Measurements from ENCODE around the gene APPL2.

APPL2 gene

DNA sequence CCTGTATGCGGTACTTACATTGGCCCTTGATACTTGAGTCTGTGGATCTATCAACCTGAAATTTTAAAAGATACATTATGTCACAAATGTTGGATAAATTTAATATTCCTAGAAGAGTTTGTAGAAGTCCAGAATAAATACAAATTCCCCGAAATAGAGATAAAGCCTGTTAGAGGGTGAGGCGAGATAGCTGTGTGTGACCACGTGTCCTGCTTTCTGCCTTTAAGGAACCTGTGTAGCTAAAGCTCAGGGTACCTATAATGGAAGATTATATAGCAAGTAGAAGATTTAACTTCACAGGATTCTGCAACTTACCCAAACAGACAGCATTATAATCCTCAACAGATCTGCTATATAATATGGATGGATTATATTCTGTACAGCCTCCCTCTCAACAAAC is 58.8 kb downstream of the APPL2 start:
- Histone ChIP-seq H3K27ac (ENCODE audit: low read length) (no peak overlapping the region), H3K9ac (ENCODE audit: low read depth, low read length) (no peak overlapping the region), H3K4me1 (ENCODE audit: insufficient read depth, low read length) (no peaks in the 10 kb centered on the region), H3K36me3 (ENCODE audit: insufficient read depth, low read depth, low read length) (peaks cover 44% of the 10 kb centered on the region; the same call in 1 of the 2 replicates), H3K27me3 (ENCODE audit: insufficient read depth, low read length) (no peaks in the 10 kb centered on the region), H3K9me3 (ENCODE audit: insufficient read depth, low read depth, low read length) (no peaks in the 10 kb centered on the region), H3K4me3 (ENCODE audit: low read length) (no peak overlapping the region)

DNA sequence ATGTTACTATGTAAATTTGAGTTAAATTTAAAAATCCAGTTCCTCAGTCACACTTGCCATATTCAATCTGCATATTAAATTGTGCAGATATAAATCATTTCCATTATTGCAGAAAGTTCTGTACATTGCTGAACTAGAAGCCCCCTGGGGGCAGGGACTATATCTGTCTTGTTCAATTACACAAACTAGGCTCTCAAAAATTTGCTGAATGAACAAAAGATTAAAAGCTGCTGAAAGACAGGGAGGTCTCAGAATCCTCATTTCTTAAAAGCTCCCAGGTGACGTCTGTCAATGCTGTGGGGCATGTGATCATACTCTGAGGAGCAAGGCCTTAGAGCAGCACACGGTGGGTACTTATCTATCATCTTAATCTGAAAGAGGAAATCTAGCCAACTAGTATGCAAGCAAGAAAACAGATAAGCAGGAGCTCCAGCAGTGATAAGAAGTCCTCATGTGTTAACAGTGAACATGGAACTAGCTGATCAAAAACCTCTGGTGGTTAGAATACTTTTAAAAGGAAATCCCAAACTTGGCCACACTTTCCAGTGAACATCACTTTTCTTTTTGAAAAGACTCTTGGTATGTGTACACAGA is 60.5 kb downstream of the APPL2 start:
- Histone ChIP-seq H3K9me3 (ENCODE audit: insufficient read depth, low read depth, low read length) (no peaks in the 10 kb centered on the region), H3K4me1 (ENCODE audit: insufficient read depth, low read length) (no peaks in the 10 kb centered on the region), H3K4me3 (ENCODE audit: low read length) (no peak overlapping the region), H3K27ac (ENCODE audit: low read length) (no peak overlapping the region), H3K9ac (ENCODE audit: low read depth, low read length) (no peak overlapping the region), H3K36me3 (ENCODE audit: insufficient read depth, low read depth, low read length) (peaks cover 54% of the 10 kb centered on the region), H3K27me3 (ENCODE audit: insufficient read depth, low read length) (no peaks in the 10 kb centered on the region)

DNA sequence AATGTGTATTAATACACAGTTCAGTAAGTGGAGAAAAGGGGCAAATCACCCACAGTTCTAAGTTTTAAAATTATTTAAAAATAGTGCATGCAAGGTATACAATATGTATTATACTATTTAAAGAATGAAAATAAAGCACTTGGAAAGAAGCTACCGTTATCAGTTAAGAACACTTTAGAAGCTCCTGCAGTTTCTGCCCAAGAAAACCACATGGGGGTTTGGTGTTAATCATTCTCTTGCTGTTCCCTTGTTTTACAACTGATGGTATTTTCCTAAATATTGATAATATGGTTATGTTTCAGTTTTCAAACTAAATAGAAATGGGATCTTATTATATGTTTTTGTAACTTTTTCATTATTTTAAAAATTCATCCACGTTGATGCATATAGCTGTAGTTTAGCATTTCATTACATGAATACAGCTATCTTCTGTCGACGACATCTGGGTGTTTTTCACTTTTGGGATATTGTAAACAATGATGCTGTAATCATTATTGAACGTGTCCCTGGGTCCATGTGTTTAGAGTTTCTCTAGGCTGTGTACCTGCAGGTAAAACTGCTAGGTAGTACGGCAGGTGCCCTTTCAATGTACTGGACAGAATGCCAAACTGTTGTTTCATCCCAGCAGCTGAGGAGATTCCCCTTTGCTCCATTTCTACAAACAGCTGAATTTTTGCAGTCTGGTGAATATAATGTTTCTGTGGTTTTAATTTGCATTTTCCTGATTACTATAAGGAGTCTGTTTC is 64.1 kb downstream of the APPL2 start:
- no peak overlapping the region for H3K4me3 ChIP-seq (ENCODE audit: low read length)
- H3K9ac ChIP-seq (ENCODE audit: low read depth, low read length) = no peak overlapping the region
- H3K4me1 ChIP-seq (ENCODE audit: insufficient read depth, low read length) = no peaks in the 10 kb centered on the region
- H3K9me3 ChIP-seq (ENCODE audit: insufficient read depth, low read depth, low read length) = no peaks in the 10 kb centered on the region
- H3K27ac ChIP-seq (ENCODE audit: low read length) = no peak overlapping the region
- peaks cover 76% of the 10 kb centered on the region for H3K36me3 ChIP-seq (ENCODE audit: insufficient read depth, low read depth, low read length)
- no peaks in the 10 kb centered on the region for H3K27me3 ChIP-seq (ENCODE audit: insufficient read depth, low read length)

DNA sequence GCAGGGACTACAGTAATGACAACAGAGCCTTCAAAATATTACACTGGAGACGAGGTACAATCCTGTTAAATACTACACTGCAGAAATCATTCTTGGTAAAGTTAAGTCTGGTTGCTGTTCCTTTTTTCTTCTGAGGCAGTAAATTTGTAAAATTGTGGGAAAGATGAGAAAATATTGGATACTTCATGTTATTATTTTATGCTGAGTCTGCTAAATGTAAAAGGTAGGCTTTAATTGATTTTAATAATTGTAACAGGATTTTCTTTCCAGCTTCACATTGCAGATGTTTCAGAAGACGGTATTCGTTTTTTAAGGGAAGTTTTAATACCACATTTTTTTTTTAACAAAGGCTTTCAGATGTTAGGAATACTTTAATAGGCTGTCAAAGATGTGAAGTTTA is 65.8 kb downstream of the APPL2 start:
- Histone ChIP-seq H3K27me3 (ENCODE audit: insufficient read depth, low read length) (no peaks in the 10 kb centered on the region), H3K27ac (ENCODE audit: low read length) (no peak overlapping the region), H3K9ac (ENCODE audit: low read depth, low read length) (no peak overlapping the region), H3K4me1 (ENCODE audit: insufficient read depth, low read length) (no peaks in the 10 kb centered on the region), H3K4me3 (ENCODE audit: low read length) (no peak overlapping the region), H3K9me3 (ENCODE audit: insufficient read depth, low read depth, low read length) (no peaks in the 10 kb centered on the region), H3K36me3 (ENCODE audit: insufficient read depth, low read depth, low read length) (peaks cover 75% of the 10 kb centered on the region)

DNA sequence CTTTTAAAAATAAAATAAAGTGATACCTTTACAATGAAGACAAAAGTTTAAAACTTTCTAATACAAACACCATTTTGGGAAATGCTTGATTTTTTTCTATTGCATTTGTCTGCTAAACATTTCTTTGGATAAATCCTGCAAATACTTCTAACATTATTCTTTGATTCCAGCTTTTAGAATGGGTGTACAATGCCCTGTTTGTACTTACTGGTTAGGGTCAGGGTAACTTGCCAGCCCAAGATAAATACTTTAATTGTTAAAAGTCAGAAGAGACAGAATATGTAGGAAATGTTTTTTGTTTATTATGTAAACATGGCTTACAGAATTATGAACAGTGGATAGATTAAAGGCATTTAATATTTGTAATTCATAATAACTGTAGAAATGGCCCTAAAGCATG is 68.0 kb downstream of the APPL2 start:
- Histone ChIP-seq H3K36me3 (ENCODE audit: insufficient read depth, low read depth, low read length) (peaks cover 83% of the 10 kb centered on the region), H3K27ac (ENCODE audit: low read length) (no peak overlapping the region), H3K4me1 (ENCODE audit: insufficient read depth, low read length) (no peaks in the 10 kb centered on the region), H3K27me3 (ENCODE audit: insufficient read depth, low read length) (no peaks in the 10 kb centered on the region), H3K4me3 (ENCODE audit: low read length) (no peak overlapping the region), H3K9ac (ENCODE audit: low read depth, low read length) (no peak overlapping the region), H3K9me3 (ENCODE audit: insufficient read depth, low read depth, low read length) (no peaks in the 10 kb centered on the region)

DNA sequence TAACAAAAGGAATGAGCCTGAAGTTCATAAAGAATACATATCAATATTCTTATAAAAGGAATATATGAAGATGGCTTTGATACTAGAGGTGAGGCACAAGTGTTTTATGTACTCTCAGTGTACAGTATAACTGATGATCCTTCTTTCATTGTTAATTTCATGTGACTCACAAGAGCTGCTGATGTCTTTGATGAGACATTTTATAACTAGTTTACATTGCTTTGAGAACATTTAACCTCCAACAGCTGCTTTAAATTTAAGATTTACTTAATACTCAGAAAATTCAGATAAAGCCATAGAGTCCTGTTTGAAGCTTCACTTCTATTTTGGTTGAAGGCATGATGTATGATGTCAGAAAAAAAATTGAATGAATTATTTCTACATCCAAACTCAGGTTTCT is 68.6 kb downstream of the APPL2 start:
- Histone ChIP-seq H3K9me3 (ENCODE audit: insufficient read depth, low read depth, low read length) (no peaks in the 10 kb centered on the region), H3K36me3 (ENCODE audit: insufficient read depth, low read depth, low read length) (peaks cover 86% of the 10 kb centered on the region), H3K27ac (ENCODE audit: low read length) (no peak overlapping the region), H3K9ac (ENCODE audit: low read depth, low read length) (no peak overlapping the region), H3K4me3 (ENCODE audit: low read length) (no peak overlapping the region), H3K27me3 (ENCODE audit: insufficient read depth, low read length) (no peaks in the 10 kb centered on the region), H3K4me1 (ENCODE audit: insufficient read depth, low read length) (no peaks in the 10 kb centered on the region)

DNA sequence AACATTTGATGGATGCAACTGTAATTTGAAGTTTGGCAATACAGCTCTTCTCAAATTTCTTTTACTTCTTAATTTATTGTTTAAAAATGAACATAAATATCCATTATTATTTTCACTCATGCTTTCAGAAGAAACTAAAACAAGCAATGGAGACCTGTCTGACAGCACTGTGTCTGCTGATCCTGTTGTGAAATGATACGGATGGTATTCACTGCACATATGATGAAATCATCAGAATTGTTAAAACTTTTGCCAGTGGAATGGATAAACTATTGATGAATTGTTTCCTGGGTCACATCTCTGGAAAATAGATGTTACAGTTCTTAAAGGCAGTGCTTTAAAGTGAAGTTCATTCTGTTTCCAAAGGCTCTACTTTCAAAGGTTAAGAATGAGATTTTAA is 69.2 kb downstream of the APPL2 start:
- Histone ChIP-seq H3K27me3 (ENCODE audit: insufficient read depth, low read length) (no peaks in the 10 kb centered on the region), H3K27ac (ENCODE audit: low read length) (no peak overlapping the region), H3K9me3 (ENCODE audit: insufficient read depth, low read depth, low read length) (no peaks in the 10 kb centered on the region), H3K4me3 (ENCODE audit: low read length) (no peak overlapping the region), H3K9ac (ENCODE audit: low read depth, low read length) (no peak overlapping the region), H3K36me3 (ENCODE audit: insufficient read depth, low read depth, low read length) (peaks cover 92% of the 10 kb centered on the region), H3K4me1 (ENCODE audit: insufficient read depth, low read length) (no peaks in the 10 kb centered on the region)

DNA sequence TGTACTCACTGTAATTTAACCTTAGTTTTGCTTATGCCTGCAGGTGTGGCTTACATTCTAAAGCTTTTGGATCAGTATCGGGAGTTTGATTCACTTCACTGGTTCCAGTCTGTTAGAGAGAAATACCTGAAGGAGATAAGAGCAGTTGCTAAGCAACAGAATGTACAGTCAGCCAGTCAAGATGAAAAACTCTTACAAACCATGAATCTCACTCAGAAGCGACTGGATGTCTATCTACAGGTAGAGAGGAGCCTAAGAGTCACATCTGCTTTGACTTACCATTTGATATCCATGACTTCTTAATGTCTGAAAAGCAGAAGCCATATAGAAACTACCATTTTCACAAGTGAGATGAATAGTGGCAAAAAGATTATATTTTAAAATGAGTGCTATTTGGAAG is 71.9 kb downstream of the APPL2 start:
- Histone ChIP-seq H3K27ac (ENCODE audit: low read length) (no peak overlapping the region), H3K9me3 (ENCODE audit: insufficient read depth, low read depth, low read length) (no peaks in the 10 kb centered on the region), H3K4me1 (ENCODE audit: insufficient read depth, low read length) (no peaks in the 10 kb centered on the region), H3K9ac (ENCODE audit: low read depth, low read length) (no peak overlapping the region), H3K27me3 (ENCODE audit: insufficient read depth, low read length) (no peaks in the 10 kb centered on the region), H3K36me3 (ENCODE audit: insufficient read depth, low read depth, low read length) (peaks cover 96% of the 10 kb centered on the region), H3K4me3 (ENCODE audit: low read length) (no peak overlapping the region)

DNA sequence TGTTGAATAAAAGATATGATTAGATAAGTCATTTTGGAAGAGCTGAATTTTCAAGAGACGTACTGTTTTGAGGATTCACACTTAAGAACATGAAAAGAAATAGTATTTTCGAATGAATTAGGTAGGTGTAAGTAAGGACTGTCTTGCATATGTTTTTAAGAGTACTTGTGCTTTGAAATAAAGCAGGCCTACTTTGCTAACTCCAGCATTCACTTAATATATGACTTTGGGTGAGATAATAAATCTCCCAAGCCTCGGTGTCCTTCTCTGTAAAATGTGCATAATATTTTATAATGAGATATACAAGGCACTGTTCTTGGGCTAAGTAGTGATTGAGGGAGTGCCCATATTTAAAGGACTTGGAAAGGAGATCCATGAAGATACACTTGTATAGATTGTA is 73.8 kb downstream of the APPL2 start:
- Histone ChIP-seq H3K9me3 (ENCODE audit: insufficient read depth, low read depth, low read length) (no peaks in the 10 kb centered on the region), H3K9ac (ENCODE audit: low read depth, low read length) (no peak overlapping the region), H3K4me1 (ENCODE audit: insufficient read depth, low read length) (peaks cover 4% of the 10 kb centered on the region; the same call in 1 of the 2 replicates), H3K36me3 (ENCODE audit: insufficient read depth, low read depth, low read length) (peaks cover 98% of the 10 kb centered on the region), H3K27me3 (ENCODE audit: insufficient read depth, low read length) (no peaks in the 10 kb centered on the region), H3K4me3 (ENCODE audit: low read length) (no peak overlapping the region), H3K27ac (ENCODE audit: low read length) (no peak overlapping the region)

DNA sequence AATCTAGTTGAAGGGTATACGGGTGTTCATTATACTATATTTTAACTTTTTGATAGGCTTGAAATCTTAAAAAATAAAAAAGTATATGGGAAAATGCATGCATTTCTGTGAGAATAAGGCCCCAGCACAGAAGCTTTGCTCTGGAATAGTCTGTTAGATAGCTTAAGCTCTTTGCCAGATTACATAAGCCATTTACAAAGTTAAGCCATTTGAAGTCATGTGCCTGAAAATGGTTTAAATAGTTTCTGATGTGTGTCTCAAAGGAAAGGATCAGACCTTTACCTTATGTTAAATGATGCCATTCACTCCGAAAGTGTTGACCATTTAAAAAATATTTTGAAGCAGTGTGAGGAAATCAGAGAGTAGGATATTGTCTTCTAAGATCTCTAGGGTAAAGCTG is 77.1 kb downstream of the APPL2 start:
- no peak overlapping the region for H3K9ac ChIP-seq (ENCODE audit: low read depth, low read length)
- no peak overlapping the region for H3K27ac ChIP-seq (ENCODE audit: low read length)
- H3K4me3 ChIP-seq (ENCODE audit: low read length) = no peak overlapping the region
- H3K9me3 ChIP-seq (ENCODE audit: insufficient read depth, low read depth, low read length) = no peaks in the 10 kb centered on the region
- H3K27me3 ChIP-seq (ENCODE audit: insufficient read depth, low read length) = no peaks in the 10 kb centered on the region
- peaks cover 91% of the 10 kb centered on the region for H3K36me3 ChIP-seq (ENCODE audit: insufficient read depth, low read depth, low read length)
- H3K4me1 ChIP-seq (ENCODE audit: insufficient read depth, low read length) = peaks cover 9% of the 10 kb centered on the region; the same call in 1 of the 2 replicates

DNA sequence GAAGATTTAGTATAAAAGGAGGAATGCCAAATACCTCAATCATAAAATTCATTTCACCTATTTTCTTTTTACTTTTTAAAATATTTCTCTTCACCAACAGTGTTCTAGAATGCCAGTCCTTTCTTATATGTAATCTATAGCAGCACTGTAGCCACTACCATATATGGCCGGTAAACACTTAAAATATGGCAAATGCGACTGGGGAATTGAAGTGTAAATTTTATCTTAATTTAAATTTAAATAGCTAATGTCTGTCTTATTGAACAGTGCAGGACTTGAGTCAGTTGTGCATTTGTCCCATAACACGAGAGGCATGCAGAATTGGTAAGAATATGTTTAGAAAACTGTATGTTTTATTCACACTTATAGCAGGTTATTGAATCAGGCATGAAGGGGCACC is 78.4 kb downstream of the APPL2 start:
- Histone ChIP-seq H3K9ac (ENCODE audit: low read depth, low read length) (no peak overlapping the region), H3K9me3 (ENCODE audit: insufficient read depth, low read depth, low read length) (no peaks in the 10 kb centered on the region), H3K27ac (ENCODE audit: low read length) (no peak overlapping the region), H3K27me3 (ENCODE audit: insufficient read depth, low read length) (no peaks in the 10 kb centered on the region), H3K36me3 (ENCODE audit: insufficient read depth, low read depth, low read length) (peaks cover 91% of the 10 kb centered on the region), H3K4me3 (ENCODE audit: low read length) (no peak overlapping the region), H3K4me1 (ENCODE audit: insufficient read depth, low read length) (peaks cover 9% of the 10 kb centered on the region; the same call in 1 of the 2 replicates)

DNA sequence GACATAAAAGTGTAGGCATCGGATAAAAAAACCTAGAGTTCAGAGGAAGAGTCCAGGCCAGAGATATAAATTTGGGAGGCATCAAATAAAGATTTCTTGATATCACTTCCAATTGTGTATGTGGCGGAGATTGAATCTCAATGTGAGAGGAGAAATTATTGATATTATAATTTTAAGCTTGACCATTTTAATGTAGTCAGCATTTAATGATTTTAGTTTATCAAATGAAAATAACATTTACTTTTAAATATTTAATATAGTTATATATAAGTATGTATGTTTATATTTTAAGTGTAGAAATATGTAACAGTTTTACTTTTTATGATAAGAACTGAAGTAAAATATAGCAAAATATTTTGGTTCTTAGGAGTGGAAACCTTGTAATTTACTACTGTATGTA is 79.7 kb downstream of the APPL2 start:
- no peaks in the 10 kb centered on the region for H3K27me3 ChIP-seq (ENCODE audit: insufficient read depth, low read length)
- H3K36me3 ChIP-seq (ENCODE audit: insufficient read depth, low read depth, low read length) = peaks cover 91% of the 10 kb centered on the region
- H3K4me1 ChIP-seq (ENCODE audit: insufficient read depth, low read length) = peaks cover 9% of the 10 kb centered on the region; the same call in 1 of the 2 replicates
- no peak overlapping the region for H3K27ac ChIP-seq (ENCODE audit: low read length)
- no peak overlapping the region for H3K4me3 ChIP-seq (ENCODE audit: low read length)
- H3K9ac ChIP-seq (ENCODE audit: low read depth, low read length) = no peak overlapping the region
- H3K9me3 ChIP-seq (ENCODE audit: insufficient read depth, low read depth, low read length) = no peaks in the 10 kb centered on the region
